ENCODE measurements around the gene TNS3. TPM values are rescaled to one million over a fixed set of nuclear protein-coding genes. Genes with fewer than 3 reads are reported as not detected.
A peak's percentile ranks its signal among the peaks of the same experiment; 100 is the strongest.

The TNS3 gene
- total RNA-seq, 2 experiments from 2014 or later = 0.12 to 0.19 TPM

- peaks cover 5% of the 10 kb centered on the region for H3K4me1 Mint-ChIP-seq (ENCODE audit: low read depth)
- no peaks in the 10 kb centered on the region for H3K36me3 Mint-ChIP-seq (ENCODE audit: low read depth)
- CTCF ChIA-PET = no interaction called here
- intact Hi-C loops (cut with micrococcal nuclease) = loop anchor here (5.0 kb wide), 1 partner anchor 68 kb away; no protein-coding TSS in a partner anchor
- no peak overlapping the region for H3K27ac Mint-ChIP-seq
- no peak overlapping the region for H3K4me3 Mint-ChIP-seq
- no peaks in the 10 kb centered on the region for H3K27me3 Mint-ChIP-seq (ENCODE audit: low read depth)
- H3K9me3 Mint-ChIP-seq = no peaks in the 10 kb centered on the region
- no peak for DNase-seq
These were observed 287.9 kb downstream of the TNS3 start for GRCh38 chr7:47293884-47294555.

- no peaks in the 10 kb centered on the region for H3K27me3 Mint-ChIP-seq (ENCODE audit: low read depth)
- DNase-seq = no peak
- no peak overlapping the region for H3K4me3 Mint-ChIP-seq
- H3K4me1 Mint-ChIP-seq (ENCODE audit: low read depth) = peaks cover 5% of the 10 kb centered on the region
- CTCF ChIA-PET = no interaction called here
- H3K9me3 Mint-ChIP-seq = no peaks in the 10 kb centered on the region
- H3K27ac Mint-ChIP-seq = no peak overlapping the region
- intact Hi-C loops (cut with micrococcal nuclease) = loop anchor here (5.0 kb wide), 1 partner anchor 69 kb away; no protein-coding TSS in a partner anchor
- no peaks in the 10 kb centered on the region for H3K36me3 Mint-ChIP-seq (ENCODE audit: low read depth)
These were observed 289.0 kb downstream of the TNS3 start for GRCh38 chr7:47292832-47293309.

GRCh38 chr7:47291461-47292081 is 290.3 kb downstream of the TNS3 start:
- intact Hi-C loops (cut with micrococcal nuclease) = loop anchor here (5.0 kb wide), 1 partner anchor 71 kb away; no protein-coding TSS in a partner anchor
- Mint-ChIP-seq H3K4me3 (no peak overlapping the region), H3K36me3 (ENCODE audit: low read depth) (no peaks in the 10 kb centered on the region), H3K27me3 (ENCODE audit: low read depth) (no peaks in the 10 kb centered on the region), H3K4me1 (ENCODE audit: low read depth) (peaks cover 5% of the 10 kb centered on the region), H3K27ac (peak overlapping the region; percentile 38), H3K9me3 (no peaks in the 10 kb centered on the region)
- peak; percentile 35 for DNase-seq
- CTCF ChIA-PET = interaction anchor here (0.6 kb wide), 1 partner anchor 82 kb away, joined by 3 read pairs; no protein-coding TSS in a partner anchor

- H3K27me3 Mint-ChIP-seq (ENCODE audit: low read depth) = no peaks in the 10 kb centered on the region
- no peak overlapping the region for H3K27ac Mint-ChIP-seq
- intact Hi-C loops (cut with micrococcal nuclease) = loop anchor here (5.0 kb wide), 1 partner anchor 71 kb away; no protein-coding TSS in a partner anchor
- DNase-seq = no peak
- no peaks in the 10 kb centered on the region for H3K9me3 Mint-ChIP-seq
- H3K4me3 Mint-ChIP-seq = no peak overlapping the region
- CTCF ChIA-PET = interaction anchor here (0.6 kb wide), 1 partner anchor 83 kb away, joined by 3 read pairs; no protein-coding TSS in a partner anchor
- H3K4me1 Mint-ChIP-seq (ENCODE audit: low read depth) = peaks cover 5% of the 10 kb centered on the region
- H3K36me3 Mint-ChIP-seq (ENCODE audit: low read depth) = no peaks in the 10 kb centered on the region
These were observed 291.0 kb downstream of the TNS3 start for GRCh38 chr7:47290867-47291266.

GRCh38 chr7:47290466-47290865 is 291.4 kb downstream of the TNS3 start:
- intact Hi-C loops (cut with micrococcal nuclease) = loop anchor here (5.0 kb wide), 1 partner anchor 72 kb away; no protein-coding TSS in a partner anchor

GRCh38 chr7:47288060-47288459 is 293.9 kb downstream of the TNS3 start:
- no peak overlapping the region for H3K4me3 Mint-ChIP-seq
- peaks cover 3% of the 10 kb centered on the region for H3K9me3 Mint-ChIP-seq
- H3K27ac Mint-ChIP-seq = no peak overlapping the region
- no peaks in the 10 kb centered on the region for H3K27me3 Mint-ChIP-seq (ENCODE audit: low read depth)
- peaks cover 5% of the 10 kb centered on the region for H3K4me1 Mint-ChIP-seq (ENCODE audit: low read depth)
- H3K36me3 Mint-ChIP-seq (ENCODE audit: low read depth) = no peaks in the 10 kb centered on the region
- intact Hi-C loops (cut with micrococcal nuclease) = no loop called here
- CTCF ChIA-PET = interaction anchor here (1.8 kb wide), 1 partner anchor 22 kb away, joined by 6 read pairs; no protein-coding TSS in a partner anchor
- DNase-seq = no peak

More at GRCh38 chr7:47290466-47290865, 291.4 kb downstream of the TNS3 start:
- Mint-ChIP-seq H3K27me3 (ENCODE audit: low read depth) (no peaks in the 10 kb centered on the region), H3K4me3 (no peak overlapping the region), H3K4me1 (ENCODE audit: low read depth) (peaks cover 5% of the 10 kb centered on the region), H3K36me3 (ENCODE audit: low read depth) (no peaks in the 10 kb centered on the region), H3K27ac (no peak overlapping the region), H3K9me3 (no peaks in the 10 kb centered on the region)
- DNase-seq = no peak
- CTCF ChIA-PET = no interaction called here

GRCh38 chr7:47285860-47286491 is 295.9 kb downstream of the TNS3 start:
- H3K4me3 Mint-ChIP-seq = no peak overlapping the region
- CTCF ChIA-PET = no interaction called here
- H3K27ac Mint-ChIP-seq = no peak overlapping the region
- intact Hi-C loops (cut with micrococcal nuclease) = no loop called here
- DNase-seq = no peak
- peaks cover 3% of the 10 kb centered on the region for H3K9me3 Mint-ChIP-seq
- peaks cover 3% of the 10 kb centered on the region for H3K4me1 Mint-ChIP-seq (ENCODE audit: low read depth)
- H3K27me3 Mint-ChIP-seq (ENCODE audit: low read depth) = peaks cover 3% of the 10 kb centered on the region
- no peaks in the 10 kb centered on the region for H3K36me3 Mint-ChIP-seq (ENCODE audit: low read depth)

GRCh38 chr7:47284691-47285635 is 296.9 kb downstream of the TNS3 start:
- H3K27ac Mint-ChIP-seq = no peak overlapping the region
- no peaks in the 10 kb centered on the region for H3K36me3 Mint-ChIP-seq (ENCODE audit: low read depth)
- no peaks in the 10 kb centered on the region for H3K4me1 Mint-ChIP-seq (ENCODE audit: low read depth)
- CTCF ChIA-PET = no interaction called here
- intact Hi-C loops (cut with micrococcal nuclease) = no loop called here
- H3K27me3 Mint-ChIP-seq (ENCODE audit: low read depth) = peaks cover 3% of the 10 kb centered on the region
- DNase-seq = no peak
- H3K9me3 Mint-ChIP-seq = peaks cover 3% of the 10 kb centered on the region
- H3K4me3 Mint-ChIP-seq = no peak overlapping the region

GRCh38 chr7:47283497-47284131 is 298.3 kb downstream of the TNS3 start:
- no peak overlapping the region for H3K27ac Mint-ChIP-seq
- no peaks in the 10 kb centered on the region for H3K4me1 Mint-ChIP-seq (ENCODE audit: low read depth)
- H3K4me3 Mint-ChIP-seq = no peak overlapping the region
- CTCF ChIA-PET = interaction anchor here (2.8 kb wide), 1 partner anchor 17 kb away, joined by 8 read pairs; no protein-coding TSS in a partner anchor
- no peaks in the 10 kb centered on the region for H3K36me3 Mint-ChIP-seq (ENCODE audit: low read depth)
- H3K9me3 Mint-ChIP-seq = peaks cover 3% of the 10 kb centered on the region
- H3K27me3 Mint-ChIP-seq (ENCODE audit: low read depth) = peaks cover 3% of the 10 kb centered on the region
- DNase-seq = no peak
- intact Hi-C loops (cut with micrococcal nuclease) = no loop called here

- intact Hi-C loops (cut with micrococcal nuclease) = no loop called here
- Mint-ChIP-seq H3K36me3 (ENCODE audit: low read depth) (no peaks in the 10 kb centered on the region), H3K9me3 (peaks cover 3% of the 10 kb centered on the region)
These were observed 299.0 kb downstream of the TNS3 start for GRCh38 chr7:47282790-47283496.

More at GRCh38 chr7:47282790-47283496, 299.0 kb downstream of the TNS3 start:
- no peak overlapping the region for H3K27ac Mint-ChIP-seq
- H3K4me1 Mint-ChIP-seq (ENCODE audit: low read depth) = no peaks in the 10 kb centered on the region
- DNase-seq = no peak
- no peak overlapping the region for H3K4me3 Mint-ChIP-seq
- H3K27me3 Mint-ChIP-seq (ENCODE audit: low read depth) = peaks cover 3% of the 10 kb centered on the region
- CTCF ChIA-PET = interaction anchor here (2.8 kb wide), 1 partner anchor 16 kb away, joined by 8 read pairs; no protein-coding TSS in a partner anchor
